NK-92 (cell line): ENCODE results near the gene EHD2.
A peak's percentile ranks its signal among the peaks of the same experiment; 100 is the strongest.
"Not testable (repeated sequence)": the region's sequence is repeated elsewhere in the genome, so short reads cannot be mapped to it uniquely, and the experiment has no call there.

Source experiments
- DNase-seq: peaks from one replicate; lab custom pipeline; 2025; ENCODE audit not compliant: unreplicated experiment; lab: John Stamatoyannopoulos, UW

EHD2 gene

DNA sequence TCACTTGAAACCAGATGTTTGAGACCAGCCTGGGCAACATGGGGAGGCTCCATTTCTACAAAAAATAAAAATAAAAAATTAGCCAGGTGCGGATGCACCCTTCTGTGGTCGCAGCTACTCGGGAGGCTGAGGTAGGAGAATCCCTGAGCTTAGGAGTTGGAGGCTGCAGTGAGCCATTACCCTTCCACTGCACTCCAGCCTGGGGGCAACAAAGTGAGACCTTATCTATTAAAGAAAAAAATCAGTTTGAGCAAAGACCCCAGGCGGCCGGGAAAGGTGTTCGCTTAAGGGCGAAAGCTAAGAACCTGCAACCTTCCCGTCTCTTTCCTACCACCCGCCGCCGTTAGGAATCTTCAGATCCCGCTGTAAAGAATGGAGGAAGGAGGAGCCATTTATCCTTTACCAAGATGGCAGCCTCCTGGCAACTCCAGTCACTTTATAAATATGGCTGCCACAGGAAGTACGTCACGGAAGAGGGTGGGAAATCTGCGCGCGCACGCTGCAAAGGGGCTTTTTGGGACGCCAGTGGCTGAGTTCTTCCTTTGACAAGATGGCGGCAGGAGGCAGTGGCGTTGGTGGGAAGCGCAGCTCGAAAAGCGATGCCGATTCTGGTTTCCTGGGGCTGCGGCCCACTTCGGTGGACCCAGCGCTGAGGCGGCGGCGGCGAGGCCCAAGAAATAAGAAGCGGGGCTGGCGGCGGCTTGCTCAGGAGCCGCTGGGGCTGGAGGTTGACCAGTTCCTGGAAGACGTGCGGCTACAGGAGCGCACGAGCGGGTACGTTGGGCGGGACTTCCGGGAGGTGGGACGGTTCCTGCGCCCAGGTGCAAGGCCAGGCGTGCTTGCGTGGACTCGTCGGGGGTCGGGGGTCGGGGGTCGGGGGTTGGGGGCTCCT is 32.0 kb downstream of the EHD2 start, which contains the start of gene NOP53:
Gene NOP53 (plus strand): TSS at position 537 of the 892 bp plus-strand sequence. CDS start 14 bp downstream, at position 551.
- peak; percentile 68 for DNase-seq

DNA sequence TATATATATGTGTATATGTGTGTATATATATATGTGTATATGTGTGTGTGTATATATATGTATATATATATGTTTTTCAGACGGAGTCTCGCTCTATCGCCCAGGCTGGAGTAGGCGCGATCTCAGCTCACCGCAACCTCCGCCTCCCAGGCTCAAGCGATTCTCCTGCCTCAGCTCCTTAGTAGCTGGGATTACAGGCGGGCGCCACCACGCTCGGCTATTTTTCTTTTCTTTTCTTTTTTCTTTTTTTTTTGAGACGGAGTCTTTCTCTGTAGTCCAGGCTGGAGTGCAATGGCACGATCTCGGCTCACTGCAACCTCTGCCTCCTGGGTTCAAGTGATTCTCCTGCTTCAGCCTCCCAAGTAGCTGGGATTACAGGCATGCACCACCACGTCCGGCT is 32.9 kb downstream of the EHD2 start:
- not testable (repeated sequence) for DNase-seq

DNA sequence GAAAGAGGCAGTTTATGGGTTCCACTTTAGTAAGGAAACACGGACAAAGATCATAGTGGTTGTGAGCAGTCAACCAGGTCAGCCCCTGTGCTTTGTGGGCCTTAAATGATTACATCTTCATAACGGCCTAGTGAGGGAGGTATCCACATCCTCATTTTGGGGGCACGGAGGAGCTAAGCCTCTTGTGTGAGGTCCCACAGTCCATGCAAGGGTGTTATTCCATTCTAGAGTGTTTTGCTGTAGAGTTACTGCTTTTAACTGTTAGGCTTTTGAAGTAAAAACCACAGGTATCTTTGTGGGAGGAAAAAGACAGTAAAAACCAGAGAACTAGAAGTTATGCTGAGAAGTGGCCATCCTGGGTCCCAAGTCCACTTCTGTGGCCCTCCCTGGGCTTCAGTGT is 36.1 kb downstream of the EHD2 start:
- DNase-seq, result no peak

DNA sequence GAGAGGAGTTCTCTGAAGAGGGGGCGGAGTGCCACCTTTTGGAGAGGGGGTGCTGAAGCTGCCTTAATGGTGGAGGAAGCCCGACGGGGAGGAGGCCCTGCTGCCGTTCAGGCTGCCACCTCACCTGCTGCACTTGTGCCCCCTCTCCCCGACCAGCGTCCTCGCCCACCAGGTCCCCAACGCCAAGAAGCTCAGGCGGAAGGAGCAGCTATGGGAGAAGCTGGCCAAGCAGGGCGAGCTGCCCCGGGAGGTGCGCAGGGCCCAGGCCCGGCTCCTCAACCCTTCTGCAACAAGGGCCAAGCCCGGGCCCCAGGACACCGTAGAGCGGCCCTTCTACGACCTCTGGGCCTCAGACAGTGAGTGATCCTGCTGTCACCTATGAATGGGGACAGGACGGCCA is 37.5 kb downstream of the EHD2 start:
- no peak for DNase-seq

DNA sequence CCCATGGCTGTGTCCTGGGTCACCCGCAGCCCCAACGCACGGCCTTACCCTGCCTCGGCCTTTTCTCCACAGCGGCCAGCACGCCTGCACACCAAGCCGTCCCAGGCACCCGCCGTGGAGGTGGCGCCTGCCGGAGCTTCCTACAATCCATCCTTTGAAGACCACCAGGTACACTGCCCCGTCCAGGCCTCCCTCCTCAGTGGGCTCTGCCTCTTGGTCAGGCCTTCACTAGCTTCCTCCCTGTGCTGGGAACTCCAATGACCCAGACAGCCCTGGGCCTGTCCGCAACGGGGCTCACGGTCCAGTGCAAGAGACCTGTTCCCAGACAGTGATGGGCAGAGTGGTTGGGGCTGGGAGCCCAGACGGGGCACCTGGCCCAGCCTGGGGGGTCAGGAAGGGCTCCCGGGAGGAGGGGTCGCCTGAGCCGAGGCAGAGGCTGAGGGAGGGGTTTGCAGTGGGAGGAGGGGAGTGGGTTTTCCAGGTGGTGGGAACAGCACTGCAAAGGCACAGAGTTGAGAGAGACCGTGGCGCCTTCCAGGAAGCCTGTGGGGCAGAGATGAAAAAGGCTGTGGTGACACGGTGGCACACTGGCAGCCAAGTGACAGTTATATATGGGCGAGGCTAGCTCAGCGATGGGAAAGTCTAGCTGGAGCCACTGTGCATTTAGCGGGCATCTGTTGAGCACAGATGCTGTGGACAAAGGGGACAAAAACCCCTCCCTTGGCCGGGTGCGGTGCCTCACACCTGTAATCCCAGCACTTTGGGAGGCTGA is 39.4 kb downstream of the EHD2 start:
- DNase-seq, result no peak

DNA sequence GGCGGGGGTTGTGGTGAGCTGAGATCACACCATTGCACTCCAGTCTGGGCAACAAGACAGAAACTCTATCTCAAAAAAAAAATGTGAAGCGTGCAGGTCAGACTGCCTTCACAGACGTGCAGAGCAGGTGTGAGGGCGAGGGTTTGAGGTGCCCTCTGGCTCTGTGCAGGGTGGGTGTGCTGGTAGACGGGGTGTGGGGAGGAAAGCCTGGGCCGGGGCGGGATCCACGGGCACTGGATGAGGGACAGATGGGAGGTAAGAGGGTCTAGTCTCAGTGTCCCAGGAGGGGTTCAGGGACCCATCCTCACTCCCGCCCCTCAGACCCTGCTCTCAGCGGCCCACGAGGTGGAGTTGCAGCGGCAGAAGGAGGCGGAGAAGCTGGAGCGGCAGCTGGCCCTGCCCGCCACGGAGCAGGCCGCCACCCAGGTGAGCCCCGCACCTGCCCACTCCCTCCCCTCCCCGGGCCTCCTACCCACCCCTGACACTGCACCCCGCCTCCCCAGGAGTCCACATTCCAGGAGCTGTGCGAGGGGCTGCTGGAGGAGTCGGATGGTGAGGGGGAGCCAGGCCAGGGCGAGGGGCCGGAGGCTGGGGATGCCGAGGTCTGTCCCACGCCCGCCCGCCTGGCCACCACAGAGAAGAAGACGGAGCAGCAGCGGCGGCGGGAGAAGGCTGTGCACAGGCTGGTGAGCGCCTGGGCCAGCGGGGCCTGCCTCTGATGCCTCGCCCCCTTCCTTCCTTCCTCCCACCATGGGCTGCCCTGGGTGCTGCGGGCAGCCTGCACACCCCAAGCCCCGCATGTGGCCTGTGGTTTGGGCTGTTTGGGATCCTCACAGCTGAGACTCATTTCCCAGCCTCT is 41.2 kb downstream of the EHD2 start:
- no peak for DNase-seq

DNA sequence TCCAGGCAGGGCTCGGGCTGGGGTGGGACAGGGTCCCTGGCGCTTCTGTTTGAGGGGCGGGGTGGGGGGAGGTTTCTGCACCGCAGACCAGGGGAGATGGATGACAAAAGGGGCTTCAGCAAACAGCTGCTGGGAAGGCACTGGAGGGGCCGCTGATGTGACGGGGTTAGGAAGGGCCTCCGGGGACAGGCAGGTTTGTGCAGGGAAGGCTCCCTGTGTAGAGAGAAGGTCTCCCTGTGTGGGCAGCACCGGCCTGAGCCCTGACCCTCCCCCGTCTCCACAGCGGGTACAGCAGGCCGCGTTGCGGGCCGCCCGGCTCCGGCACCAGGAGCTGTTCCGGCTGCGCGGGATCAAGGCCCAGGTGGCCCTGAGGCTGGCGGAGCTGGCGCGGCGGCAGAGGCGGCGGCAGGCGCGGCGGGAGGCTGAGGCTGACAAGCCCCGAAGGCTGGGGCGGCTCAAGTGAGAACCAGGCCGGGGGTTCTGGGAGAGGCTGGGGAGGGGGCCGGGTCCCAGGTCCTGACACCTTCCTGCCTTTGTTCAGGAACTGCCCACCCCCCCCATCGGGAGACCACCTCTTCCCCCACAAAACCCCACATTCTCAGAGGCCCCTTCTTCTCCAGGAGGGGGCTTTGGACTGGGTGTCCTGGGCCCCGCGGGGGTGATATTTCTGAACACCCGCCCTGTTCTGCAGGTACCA is 42.0 kb downstream of the EHD2 start:
- DNase-seq, result no peak

DNA sequence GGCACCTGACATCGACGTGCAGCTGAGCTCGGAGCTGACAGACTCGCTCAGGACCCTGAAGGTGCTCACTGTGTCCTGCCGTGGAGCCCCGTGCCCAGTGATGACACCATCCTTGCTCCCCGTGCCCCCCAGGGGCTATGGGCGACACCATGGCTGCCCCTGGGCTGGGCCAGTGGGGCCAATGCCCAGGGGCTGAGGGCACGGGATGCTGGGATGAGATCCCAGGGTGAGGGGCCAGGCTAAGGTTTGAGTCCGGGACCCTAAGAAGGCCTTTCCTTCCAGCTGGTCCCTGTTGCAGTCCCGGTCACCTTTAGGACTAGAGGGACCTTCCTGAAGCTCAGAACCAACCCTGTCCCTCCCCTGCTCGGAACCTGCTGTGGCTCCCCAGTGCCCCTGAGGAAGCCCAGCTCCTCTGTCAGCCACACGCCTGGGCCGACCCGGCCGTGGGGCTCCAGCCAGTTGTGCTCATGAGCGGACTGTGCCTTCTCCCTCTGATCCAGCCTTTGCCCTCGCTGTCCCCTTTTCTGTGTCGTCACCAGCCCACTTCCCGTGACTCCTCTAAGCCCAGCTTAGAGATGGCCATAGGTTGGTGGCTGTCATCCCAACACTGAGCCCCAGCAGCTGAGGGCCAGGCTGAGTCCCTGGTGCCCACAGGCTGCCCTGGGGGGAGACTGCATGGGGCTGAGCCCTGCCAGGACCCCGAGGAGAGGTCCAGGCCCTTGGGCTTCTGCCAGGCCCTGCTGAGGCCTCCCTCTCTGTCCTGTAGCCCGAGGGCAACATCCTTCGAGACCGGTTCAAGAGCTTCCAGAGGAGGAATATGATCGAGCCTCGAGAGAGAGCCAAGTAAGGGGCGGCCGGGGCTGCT is 42.8 kb downstream of the EHD2 start:
- DNase-seq, result no peak

DNA sequence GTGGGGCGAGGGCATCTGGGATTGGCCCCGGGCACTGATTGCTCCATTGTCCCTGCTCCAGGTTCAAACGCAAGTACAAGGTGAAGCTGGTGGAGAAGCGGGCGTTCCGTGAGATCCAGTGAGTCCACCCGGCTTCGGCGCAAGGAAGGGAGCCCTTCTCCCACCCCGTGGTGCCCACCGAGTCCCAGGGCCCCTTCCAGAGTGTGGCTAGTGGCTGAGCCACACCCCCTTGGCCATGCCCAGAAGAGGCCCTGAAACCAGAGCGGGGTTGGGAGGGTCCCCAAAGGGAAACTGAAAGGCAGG is 43.4 kb downstream of the EHD2 start:
- DNase-seq, result no peak

DNA sequence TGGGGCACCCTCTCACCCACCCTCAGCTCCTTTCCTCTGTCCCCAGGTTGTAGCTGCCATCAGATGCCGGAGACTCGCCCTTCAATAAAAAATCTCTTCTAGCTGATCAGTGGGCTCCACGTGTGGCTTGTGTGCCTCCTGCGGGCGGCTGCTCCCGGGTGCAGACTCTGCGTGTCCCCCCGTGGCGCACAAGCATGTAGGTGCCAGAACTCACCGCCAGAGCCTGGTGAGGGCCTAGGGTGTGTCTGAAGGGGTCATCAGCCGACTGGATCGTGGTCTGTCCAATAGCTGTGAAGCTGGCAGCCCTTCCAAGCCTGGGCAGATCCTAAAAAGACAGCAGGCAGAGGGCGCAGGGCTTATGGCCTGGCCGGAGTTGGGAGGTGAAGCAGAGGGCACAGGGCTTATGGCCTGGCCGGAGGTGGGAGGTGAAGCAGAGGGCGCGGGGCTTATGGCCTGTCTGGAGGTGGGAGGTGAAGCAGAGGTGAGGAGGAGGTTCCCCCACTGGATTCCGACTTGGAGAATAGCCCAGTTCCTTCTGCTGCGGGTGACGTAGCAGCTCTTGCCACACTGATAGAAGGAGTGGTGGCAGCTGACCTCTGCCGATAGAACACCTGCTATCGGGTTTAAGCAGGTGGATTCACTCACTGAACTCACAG is 43.9 kb downstream of the EHD2 start:
- DNase-seq, result no peak

DNA sequence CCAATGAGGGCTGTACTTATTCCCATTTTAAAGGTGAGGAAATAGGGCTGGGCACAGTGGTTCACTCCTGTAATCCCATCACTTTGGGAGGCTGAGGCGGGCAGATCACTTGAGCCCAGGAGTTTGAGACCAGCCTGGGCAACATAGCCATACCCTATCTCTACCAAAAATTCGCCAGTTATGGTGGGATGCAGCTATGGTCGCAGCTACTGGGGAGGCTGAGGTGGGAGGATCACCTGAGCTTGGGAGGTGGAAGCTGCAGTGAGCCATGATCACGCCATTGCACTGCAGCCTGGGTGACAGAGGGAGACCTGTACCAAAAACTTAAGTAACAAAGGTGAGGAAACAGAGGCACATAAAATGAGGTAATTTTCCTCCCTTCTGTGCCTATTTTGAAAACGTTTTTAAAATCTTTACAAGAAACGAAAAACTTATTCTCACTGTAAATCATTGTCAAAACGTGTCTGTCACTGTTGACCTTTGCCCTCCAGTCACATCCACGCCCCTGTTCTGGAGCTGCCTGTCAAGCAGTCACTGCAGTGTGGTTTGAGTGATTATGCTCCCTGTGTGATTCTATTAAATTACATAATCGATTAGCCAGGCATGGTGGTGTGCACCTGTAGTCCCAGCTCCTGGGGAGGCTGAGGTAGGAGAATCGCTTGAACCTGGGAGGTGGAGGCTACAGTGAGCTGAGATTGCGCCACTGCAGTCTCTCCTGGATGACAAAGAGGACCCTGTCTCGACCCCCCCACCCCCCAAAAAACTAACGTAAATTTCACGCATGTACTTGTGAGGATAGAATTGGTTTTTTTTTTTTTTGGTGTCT is 44.6 kb downstream of the EHD2 start:
- DNase-seq, result no peak

DNA sequence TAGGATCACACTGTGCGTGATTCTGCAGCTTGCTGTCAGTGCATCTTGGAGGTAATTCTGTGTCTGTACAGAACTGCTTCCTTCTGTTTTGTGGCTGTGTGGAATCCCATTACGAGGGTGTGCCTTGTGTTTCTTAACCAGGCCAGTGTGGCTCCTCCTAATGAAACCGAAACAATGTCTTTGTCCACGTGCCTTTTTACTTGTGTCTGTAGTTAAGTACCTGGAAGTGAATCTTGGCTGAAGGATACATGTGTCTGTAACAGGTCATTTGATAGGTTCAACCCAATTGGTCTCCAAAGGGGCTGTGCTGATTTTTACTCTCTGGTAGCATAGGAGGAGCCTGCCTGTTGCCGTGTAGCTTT is 45.2 kb downstream of the EHD2 start:
- no peak for DNase-seq

DNA sequence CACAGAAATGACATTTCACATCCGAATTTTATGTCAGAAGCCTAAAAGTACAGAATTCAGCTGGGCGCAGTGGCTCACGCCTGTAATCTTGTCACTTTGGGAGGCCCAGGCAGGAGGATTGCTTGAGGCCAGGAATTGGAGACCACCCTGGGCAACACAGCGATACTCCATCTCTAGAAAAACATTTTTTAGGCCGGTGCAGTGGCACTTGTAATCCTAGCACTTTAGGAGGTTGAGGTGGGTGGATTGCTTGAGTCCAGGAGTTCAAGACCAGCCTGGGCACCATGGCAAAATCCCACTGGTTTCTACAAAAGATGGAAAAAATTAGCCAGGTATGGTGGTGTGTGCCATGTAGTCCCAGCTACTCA is 47.4 kb downstream of the EHD2 start:
- no peak for DNase-seq

DNA sequence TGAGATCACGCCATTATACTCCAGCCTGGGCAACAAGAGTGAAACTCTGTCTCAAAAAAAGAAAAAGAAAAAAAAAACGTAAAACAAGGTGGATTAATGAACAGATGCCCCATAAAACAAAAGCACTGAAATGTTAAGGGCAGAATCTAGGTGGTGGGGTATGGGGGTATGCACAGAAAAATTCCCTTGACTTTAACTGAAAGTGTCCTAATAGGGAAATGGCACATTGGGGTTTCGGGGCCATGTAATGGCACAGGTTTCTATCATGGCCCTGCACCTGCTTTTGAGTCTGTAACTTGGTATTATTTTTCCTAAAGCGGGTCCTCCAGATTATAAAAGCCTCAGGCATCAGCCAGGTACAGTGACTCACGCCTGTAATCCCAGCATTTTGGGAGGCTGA is 48.3 kb downstream of the EHD2 start:
- DNase-seq, result no peak

DNA sequence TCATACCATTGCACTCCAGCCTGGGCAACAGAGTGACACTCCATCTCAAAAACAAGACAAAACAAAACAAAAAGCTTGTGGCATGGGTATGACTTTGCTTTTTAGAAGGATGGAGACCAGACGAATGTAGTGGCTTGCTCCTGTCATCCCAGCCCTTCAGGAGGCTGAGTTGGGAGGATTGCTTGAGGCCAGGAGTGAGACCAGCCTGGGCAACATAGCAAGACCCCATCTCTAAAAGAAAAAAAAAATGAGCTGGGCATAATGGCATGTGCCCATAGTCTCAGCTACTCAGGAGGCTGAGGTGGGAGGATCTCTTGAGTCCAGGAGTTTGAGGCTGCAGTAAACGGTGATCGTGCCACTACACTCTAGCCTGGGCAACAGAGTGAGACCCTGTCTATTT is 48.9 kb downstream of the EHD2 start:
- no peak for DNase-seq

DNA sequence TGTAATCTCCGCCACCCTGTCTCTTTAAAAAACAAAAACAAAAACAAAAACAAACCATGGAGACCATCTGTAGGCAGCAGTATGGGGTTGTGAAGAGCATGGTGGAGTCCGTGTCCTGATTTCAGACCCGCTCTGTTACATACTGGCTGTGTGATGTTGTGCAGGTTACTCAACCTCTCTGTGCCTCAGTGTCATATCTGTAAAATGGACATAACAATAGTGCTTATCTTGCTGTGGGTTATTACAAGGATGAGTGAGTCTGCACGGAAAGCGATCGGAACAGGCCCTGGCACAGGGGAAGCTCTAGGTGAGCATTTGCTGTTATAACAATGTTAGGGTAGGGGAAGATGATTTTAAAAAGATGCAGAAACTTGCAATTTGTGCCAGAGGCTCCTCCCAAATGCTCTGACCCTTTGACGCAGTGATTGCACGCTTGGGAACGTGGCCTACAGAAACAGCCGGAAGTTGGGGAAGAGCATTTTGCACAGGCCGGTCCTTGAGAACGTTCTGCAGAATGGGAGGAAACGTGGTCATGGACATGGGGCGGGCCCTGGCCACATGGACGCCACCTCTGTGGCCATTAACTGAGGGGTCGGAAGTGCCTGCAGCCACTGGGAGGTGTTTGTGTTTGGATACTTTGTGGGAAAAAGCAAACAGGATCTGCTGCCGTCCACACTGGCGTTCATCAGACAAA is 49.5 kb downstream of the EHD2 start:
- no peak for DNase-seq

DNA sequence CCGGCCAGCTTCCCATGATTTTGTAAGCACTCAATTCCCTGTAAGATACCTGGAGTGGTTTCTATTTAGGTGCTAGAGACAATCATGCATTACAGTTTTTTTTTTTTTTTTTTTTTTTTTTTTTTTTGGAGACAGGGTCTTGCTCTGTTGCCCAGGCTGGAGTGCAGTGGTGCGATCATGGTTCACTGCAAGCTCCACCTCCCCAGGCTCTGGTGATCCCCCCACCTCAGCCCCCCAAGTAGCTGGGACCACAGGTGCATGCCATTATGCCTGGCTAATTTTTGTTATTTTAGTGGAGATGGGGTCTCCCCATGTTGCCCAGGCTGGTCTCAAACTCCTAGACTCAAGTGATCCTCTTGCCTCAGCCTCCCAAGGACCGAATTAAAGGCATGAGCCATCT is 51.5 kb downstream of the EHD2 start:
- not testable (repeated sequence) for DNase-seq
